T-helper 17 cell (primary cell): ENCODE data around the gene SFI1. TPM values are rescaled to one million over a fixed set of nuclear protein-coding genes. Genes with fewer than 3 reads are reported as not detected.
"Not testable (repeated sequence)": the region's sequence is repeated elsewhere in the genome, so short reads cannot be mapped to it uniquely, and the experiment has no call there.

Experiments
- ATAC-seq: fragments of 150-1000 bp; cut with Tn5 transposase; 2 replicates; pipeline ENCODE4 v1.10.0; 2021; ENCODE audit warnings: mild to moderate bottlenecking, moderate library complexity
- DNase-seq, 3 donors: peaks; one replicate each; pipeline versions ENCODE4 v3.0.0 to v3.0.0-alpha.2; 2020 to 2021
- H3K9me3 ChIP-seq: one replicate; pipeline ENCODE4 v1.7.0; 2013; ENCODE audit warnings: low read length, mild to moderate bottlenecking; ENCODE audit not compliant: control insufficient read depth, poor library complexity, severe bottlenecking
- H3K27ac Mint-ChIP-seq: one replicate; pipeline ENCODE4 v1.8.0; 2022; ENCODE audit warnings: mild to moderate bottlenecking, moderate library complexity, mixed read lengths
- H3K27me3 Mint-ChIP-seq: one replicate; pipeline ENCODE4 v1.8.0; 2022; ENCODE audit warnings: mixed read lengths
- H3K36me3 Mint-ChIP-seq: one replicate; pipeline ENCODE4 v1.8.0; 2022; ENCODE audit warnings: low read depth, mixed read lengths
- H3K4me1 Mint-ChIP-seq: one replicate; pipeline ENCODE4 v1.8.0; 2022; ENCODE audit warnings: mild to moderate bottlenecking, mixed read lengths
- H3K4me3 Mint-ChIP-seq: one replicate; pipeline ENCODE4 v1.8.0; 2022; ENCODE audit warnings: mild to moderate bottlenecking, moderate library complexity, mixed read lengths
- total RNA-seq, 4 donors: library from RNA in 2 of 4; stranded (reverse) in 2 of 4; gene quantifications; one replicate each; pipeline ENCODE4 v1.2.3 and lab custom pipeline; 2022 to 2026

SFI1 gene
- total RNA-seq, 2 donors from 2014 or later, result 185 to 189 TPM

DNA sequence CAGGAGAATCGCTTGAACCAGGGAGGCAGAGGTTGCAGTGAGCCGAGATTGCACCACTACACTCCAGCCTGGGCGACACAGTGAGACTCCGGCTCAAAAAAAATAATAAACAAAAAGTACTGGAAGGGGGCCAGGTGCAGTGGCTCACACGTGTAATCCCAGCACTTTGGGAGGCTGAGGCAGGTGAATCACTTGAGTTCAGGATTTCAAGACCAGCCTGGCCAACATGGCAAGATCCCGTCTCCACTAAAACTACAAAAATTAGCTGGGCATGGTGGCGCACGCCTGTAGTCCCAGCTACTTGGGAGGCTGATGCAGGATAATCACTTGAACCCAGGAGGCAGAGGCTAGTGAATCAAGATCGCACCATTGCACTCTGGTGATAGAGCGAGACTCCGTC, 10.0 kb upstream of the SFI1 start:
- H3K27me3 Mint-ChIP-seq, DNase-seq, H3K9me3 ChIP-seq, H3K36me3 Mint-ChIP-seq, ATAC-seq, H3K4me3 Mint-ChIP-seq: not testable (repeated sequence)
- Mint-ChIP-seq H3K4me1 (peaks cover 42% of the 10 kb centered on the region), H3K27ac (peak overlapping the region; percentile 29)

DNA sequence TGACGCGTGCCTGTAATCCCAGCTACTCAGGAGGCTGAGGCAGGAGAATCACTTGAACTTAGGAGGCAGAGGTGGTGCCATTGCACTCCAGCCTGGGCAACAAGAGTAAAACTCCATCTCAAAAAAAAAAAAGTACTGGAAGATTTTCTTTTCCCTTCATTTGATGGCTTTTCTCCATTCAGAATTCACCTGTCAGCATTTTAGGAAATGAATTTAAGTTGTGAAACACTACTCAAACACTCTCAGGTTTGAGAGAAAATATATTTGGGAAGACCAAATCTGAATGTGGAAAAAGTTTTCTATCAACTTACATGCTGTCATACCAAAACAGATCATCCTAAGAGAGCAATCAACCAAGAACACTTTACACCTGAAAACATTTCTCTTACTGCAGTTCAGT, 9.4 kb upstream of the SFI1 start:
- ATAC-seq, result no peak
- H3K36me3 Mint-ChIP-seq, result peaks cover 2% of the 10 kb centered on the region
- no peak for DNase-seq
- no peaks in the 10 kb centered on the region for H3K27me3 Mint-ChIP-seq
- no peak overlapping the region for H3K4me3 Mint-ChIP-seq
- peak overlapping the region; percentile 29 for H3K27ac Mint-ChIP-seq
- peaks cover 40% of the 10 kb centered on the region for H3K4me1 Mint-ChIP-seq
- H3K9me3 ChIP-seq, result no peaks in the 10 kb centered on the region

DNA sequence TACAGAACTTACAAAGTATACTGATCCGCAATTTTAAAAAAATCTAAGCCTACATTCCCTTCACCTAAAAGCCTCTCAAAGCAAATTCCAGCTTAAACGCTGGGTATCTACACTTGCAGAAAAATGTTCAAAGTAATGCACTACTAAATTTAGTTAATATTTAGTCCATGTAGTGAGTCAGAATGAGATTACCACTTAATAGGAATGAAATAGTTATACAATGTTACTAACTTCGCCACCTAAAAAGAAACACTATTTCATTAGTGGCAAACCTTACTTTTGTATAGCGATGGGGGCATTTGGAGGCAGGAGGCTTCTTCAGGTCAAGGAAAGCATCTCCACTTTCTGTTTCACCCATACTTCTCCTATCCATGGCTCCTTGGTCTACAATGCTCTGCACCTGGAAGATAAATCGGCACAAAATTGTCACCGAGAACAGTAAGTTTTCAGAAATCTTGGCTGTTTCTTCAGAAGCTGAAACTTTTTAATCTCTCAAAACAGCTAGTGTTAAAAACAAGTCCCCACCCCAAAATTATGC, 7.9 kb upstream of the SFI1 start:
- H3K4me3 Mint-ChIP-seq, result peak overlapping the region; percentile 85
- no peak for ATAC-seq
- no peak for DNase-seq
- H3K27me3 Mint-ChIP-seq, result no peaks in the 10 kb centered on the region
- H3K27ac Mint-ChIP-seq, result peak overlapping the region; percentile 74
- peaks cover 2% of the 10 kb centered on the region for H3K36me3 Mint-ChIP-seq
- no peaks in the 10 kb centered on the region for H3K9me3 ChIP-seq
- H3K4me1 Mint-ChIP-seq, result peaks cover 40% of the 10 kb centered on the region

DNA sequence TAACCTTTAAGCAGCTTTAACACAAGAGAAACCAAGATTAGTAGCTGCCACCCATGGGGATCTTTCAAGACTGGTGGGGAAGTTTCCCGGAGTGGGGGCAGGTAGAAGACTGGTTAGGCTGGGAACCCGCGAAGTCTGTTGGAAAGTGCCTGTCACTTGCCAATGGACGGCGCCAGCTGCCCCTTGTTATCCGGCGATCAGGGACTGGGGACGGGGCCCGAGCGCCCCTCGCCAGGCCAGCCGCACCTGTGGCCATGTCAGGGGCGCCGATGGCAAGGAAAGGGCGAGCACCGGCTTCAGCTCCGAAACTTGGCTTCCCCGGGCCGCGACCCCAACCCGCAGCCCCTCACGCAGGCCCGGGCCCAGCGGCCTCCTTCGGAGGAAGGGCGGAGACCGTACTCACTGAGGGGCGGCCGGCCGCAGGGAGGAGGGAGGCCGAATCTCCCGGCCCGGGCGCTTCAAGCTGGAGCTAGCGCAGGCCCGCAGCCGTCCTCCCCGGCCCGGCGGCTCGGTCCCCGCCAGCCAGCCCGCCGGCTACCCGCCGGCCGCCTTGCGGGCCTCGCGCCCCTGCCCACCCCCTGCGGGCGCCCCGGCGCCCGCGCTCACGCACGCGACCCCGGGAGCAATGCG, 7.2 kb upstream of the SFI1 start:
- Mint-ChIP-seq H3K27me3 (no peaks in the 10 kb centered on the region), H3K27ac (peak overlapping the region; percentile 74), H3K4me1 (peaks cover 38% of the 10 kb centered on the region), H3K4me3 (peak overlapping the region; percentile 94), H3K36me3 (no peaks in the 10 kb centered on the region)
- DNase-seq (peak in 2 of 3 donors; percentile 14 to 25), ATAC-seq (peak; percentile 15)
- no peaks in the 10 kb centered on the region for H3K9me3 ChIP-seq

DNA sequence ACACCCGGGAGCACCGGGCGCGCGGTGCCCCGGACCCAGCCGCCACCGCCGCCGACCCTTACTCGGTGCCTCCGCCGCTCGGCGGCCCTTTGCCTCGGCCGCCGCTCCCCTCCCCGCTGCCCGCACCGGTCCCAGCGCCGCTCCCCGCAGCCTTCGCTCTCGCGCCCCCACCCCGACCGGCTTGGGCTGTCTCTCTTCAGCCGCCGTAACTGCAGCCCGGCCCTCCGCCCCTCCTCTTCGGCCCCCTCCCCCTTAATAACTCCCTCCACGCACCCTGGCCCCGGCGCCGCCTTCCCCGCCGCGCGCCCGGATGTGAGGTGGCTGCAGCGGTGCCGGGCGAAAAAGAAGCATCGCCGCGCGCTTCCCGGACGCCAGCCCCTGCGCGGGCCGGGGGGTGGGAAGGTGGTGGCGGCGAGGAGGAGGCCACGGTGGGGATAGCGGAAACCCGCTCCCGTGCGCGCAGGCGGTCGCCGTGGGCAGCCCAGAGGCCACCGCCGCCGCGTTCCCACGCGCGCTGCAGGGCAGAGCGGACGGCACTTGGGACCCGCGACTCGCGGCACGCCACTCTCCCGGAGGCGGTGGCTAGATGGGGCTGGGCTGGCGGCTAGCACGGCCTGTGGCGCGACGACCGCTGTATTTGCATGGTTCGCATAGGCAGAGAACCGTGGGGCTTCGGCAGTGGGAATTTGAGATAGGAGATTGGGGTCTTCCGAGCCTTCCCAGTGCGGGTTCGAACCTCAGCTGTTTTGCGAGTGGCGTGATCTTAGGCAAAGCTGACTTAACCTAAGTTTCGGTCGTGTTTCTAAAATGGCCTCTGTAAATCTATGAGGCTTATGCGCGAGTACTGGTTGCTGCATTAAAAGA, 6.5 kb upstream of the SFI1 start, which contains the start of gene EIF4ENIF1:
Gene EIF4ENIF1, minus strand, starts transcription at position 211 of the 864 bp plus-strand sequence. CDS start 1,124 bp downstream, outside the sequence.
- H3K9me3 ChIP-seq, result no peaks in the 10 kb centered on the region
- DNase-seq, result peak; percentile 79 to 82 (median 80)
- Mint-ChIP-seq H3K27ac (peak within 1 kb of the TSS; percentile 95), H3K27me3 (no peaks in the 10 kb centered on the region), H3K4me3 (peak within 1 kb of the TSS; percentile 94), H3K4me1 (peaks cover 34% of the 10 kb centered on the region), H3K36me3 (no peaks in the 10 kb centered on the region)
- peak; percentile 81 for ATAC-seq

DNA sequence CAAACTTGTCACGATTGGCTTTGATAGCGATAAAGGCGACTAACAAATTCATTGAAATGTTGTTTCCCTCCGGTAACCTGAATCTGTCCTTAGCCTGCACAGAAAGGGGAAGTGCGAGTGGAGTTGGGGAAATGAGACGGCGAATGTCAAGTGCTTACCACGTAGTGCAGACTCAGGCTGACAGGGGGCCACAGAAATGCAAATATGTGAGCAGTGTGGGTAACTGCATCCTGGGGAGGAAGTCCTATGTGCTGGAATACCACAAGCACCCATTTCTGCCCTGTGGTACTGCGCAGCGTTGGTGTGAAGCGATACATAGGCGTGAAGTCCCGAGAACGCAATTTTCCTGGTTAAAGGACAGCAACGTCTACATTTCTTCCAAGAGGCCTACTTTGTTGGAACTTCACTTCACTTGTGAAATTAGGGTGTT, 5.8 kb upstream of the SFI1 start:
- peaks cover 28% of the 10 kb centered on the region for H3K4me1 Mint-ChIP-seq
- ATAC-seq (peak; percentile 64), DNase-seq (peak; percentile 17 to 40 (median 31))

DNA sequence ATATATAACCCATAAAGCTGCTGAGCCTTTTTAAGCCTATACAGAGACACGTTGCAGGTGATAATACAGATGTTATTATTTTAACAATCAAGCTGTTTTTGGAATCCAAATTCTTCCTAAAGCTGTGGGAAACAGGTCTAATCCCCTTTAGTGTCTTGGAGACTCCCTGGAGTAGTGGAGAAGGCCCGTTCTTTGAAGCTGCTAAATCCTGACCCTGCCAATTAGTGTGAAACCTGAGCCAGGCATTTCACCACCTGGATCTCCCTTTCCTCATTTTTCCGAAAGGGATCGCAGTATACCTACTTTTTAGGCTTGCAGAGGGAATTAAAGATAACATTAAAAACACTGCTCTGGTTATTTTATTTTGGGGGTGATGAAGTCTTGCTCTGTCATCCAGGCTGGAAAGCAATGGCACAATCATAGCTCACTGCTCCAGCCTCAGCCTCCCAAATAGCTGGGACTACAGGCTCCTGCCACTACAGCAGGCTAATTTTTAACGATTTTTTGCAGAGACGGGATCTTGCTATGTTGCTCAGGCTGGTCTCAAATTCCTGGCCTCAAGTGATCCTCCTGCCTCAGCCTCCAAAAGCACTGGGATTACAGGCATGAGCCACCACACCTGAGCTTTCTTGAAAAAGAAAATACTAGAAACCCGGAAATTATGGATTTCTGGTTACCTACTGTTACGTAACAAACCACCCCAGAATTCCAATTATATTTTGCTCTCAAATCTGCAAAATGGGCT, 4.9 kb upstream of the SFI1 start:
- Mint-ChIP-seq H3K4me3 (peak overlapping the region; percentile 94), H3K36me3 (no peaks in the 10 kb centered on the region), H3K27me3 (no peaks in the 10 kb centered on the region), H3K27ac (peak overlapping the region; percentile 95), H3K4me1 (peaks cover 30% of the 10 kb centered on the region)
- H3K9me3 ChIP-seq, result no peaks in the 10 kb centered on the region
- DNase-seq (no peak), ATAC-seq (no peak)

More for the DNA sequence above, 5.8 kb upstream of the SFI1 start:
- H3K9me3 ChIP-seq, result no peaks in the 10 kb centered on the region
- Mint-ChIP-seq H3K27ac (peak overlapping the region; percentile 95), H3K36me3 (no peaks in the 10 kb centered on the region), H3K27me3 (no peaks in the 10 kb centered on the region), H3K4me3 (peak overlapping the region; percentile 94)

DNA sequence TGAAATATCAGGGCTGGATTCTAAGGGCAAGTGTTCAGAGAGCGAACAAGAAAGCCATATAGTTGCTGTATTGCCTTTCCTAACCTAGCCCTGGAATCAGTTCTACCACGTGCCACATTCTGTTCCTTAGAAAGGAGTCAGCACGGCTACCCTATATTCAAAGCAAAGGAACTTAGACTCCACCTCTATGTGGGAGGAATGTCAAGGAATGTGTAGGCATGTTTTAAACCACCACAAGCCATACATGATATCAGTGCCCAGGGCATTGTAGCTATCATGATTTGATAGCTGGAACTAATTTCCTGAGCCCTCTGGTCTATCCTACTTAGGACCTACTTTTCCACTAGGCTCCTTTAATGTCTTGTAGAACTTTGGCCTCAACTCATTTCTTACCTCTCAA, 4.2 kb upstream of the SFI1 start:
- DNase-seq (no peak), ATAC-seq (no peak)
- H3K27me3 Mint-ChIP-seq, result no peaks in the 10 kb centered on the region
- no peak overlapping the region for H3K27ac Mint-ChIP-seq
- H3K9me3 ChIP-seq, result no peaks in the 10 kb centered on the region
- H3K4me1 Mint-ChIP-seq, result peaks cover 31% of the 10 kb centered on the region
- no peak overlapping the region for H3K4me3 Mint-ChIP-seq
- H3K36me3 Mint-ChIP-seq, result no peaks in the 10 kb centered on the region

DNA sequence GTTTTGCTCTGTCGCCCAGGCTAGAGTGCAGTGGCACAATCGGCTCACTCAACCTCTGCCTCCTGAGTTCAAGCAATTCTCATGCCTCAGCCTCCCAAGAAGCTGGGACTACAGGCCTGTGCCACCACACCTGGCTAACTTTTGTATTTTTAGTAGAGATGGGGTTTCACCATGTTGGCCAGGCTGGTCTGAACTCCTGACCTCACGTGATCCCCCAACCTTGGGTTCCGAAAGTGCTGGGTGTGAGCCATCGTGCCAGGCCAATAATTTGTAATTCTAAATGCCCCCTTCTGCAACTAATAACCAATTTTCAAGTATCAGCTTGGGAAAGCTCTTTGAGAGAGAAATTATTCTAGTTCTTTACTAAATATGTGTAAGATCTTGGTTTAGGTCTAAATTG, 3.0 kb upstream of the SFI1 start:
- not testable (repeated sequence) for H3K27me3 Mint-ChIP-seq, H3K36me3 Mint-ChIP-seq, ATAC-seq, DNase-seq, H3K9me3 ChIP-seq, H3K4me3 Mint-ChIP-seq
- Mint-ChIP-seq H3K27ac (peak overlapping the region; percentile 72), H3K4me1 (peaks cover 34% of the 10 kb centered on the region)

DNA sequence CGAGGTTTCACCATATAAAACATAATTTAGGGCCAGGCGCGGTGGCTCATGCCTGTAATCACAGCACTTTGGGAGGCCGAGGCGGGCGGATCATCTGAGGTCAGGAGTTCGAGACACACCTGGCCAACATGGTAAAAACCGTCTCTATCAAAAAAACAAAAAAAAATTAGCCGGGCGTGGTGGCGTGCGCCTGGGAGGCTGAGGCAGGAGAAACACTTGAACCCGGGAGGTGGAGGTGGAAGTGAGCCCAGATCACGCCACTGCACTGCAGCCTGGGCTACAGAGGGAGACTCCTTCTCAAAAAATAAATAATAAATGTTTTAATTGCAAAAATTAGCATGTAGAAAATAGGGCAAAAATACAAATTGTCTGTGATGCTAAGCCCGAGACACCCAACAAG, 993 bp upstream of the SFI1 start:
- DNase-seq (no peak), ATAC-seq (no peak)
- Mint-ChIP-seq H3K27me3 (no peaks in the 10 kb centered on the region), H3K27ac (peak overlapping the region; percentile 93), H3K4me1 (peaks cover 26% of the 10 kb centered on the region), H3K36me3 (no peaks in the 10 kb centered on the region), H3K4me3 (peak overlapping the region; percentile 94)
- H3K9me3 ChIP-seq, result no peaks in the 10 kb centered on the region

DNA sequence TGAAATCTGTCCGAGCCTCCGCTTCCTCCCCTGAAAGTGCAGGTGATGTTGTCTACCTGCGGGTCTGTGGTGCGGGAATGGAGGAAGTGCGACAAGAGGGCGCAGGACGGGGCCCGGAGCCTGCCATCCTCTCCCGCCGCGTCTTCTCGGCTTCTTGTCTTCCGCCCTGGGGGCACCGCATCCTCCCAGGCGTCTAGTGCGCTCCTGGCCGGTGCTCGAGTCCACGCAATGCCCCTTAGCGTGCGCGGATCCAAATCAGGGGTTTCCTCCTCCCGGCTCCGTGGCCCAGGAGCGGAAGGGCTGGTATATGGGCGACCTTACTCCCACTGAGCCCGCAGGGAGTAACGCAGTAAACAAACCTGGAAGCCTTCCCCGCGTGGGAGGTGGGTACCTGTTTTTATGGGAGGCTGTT, 405 bp downstream of the SFI1 start:
- DNase-seq (peak in 2 of 3 donors; percentile 26 to 46), ATAC-seq (peak; percentile 28)
- Mint-ChIP-seq H3K27me3 (no peaks in the 10 kb centered on the region), H3K4me3 (peak overlapping the region; percentile 94), H3K4me1 (peaks cover 22% of the 10 kb centered on the region), H3K27ac (peak overlapping the region; percentile 93), H3K36me3 (no peaks in the 10 kb centered on the region)
- H3K9me3 ChIP-seq, result no peaks in the 10 kb centered on the region

DNA sequence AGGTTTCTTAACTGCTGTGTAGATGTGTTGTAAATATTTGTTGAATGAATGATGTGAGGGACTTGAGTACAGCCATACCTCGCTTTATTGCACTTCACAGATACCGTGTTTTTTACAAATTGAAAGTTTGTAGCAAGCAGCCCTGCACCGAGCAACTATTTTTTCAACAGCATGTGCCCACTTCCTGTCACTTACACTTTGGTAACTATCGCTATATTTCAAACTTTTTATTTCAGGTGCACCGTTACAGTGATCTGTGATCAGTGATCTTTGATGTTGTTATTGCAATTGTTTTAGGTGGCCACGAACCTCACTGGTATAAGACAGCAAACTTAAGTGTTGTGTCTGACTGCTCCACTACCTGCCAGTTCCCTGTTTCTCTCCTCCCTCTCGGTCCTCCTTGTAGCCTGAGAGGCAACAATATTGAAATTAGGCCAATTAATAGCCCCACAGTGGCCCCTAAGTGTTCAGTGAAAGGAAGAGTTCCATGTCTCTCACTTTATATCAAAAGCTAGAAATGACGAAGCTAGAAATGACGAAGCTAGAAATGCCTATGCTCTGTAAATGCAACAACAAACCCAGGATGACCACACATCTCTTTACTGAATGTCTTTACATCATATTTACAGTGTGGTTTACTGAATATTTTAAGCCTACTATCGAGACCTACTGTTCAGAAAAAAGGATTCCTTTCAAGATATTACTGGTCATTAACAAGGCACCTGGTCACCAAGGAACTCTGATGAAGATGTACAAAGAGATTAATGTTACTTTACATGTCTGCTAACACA, 1.0 kb downstream of the SFI1 start:
- no peaks in the 10 kb centered on the region for H3K9me3 ChIP-seq
- H3K27ac Mint-ChIP-seq, result peak overlapping the region; percentile 93
- peaks cover 25% of the 10 kb centered on the region for H3K4me1 Mint-ChIP-seq
- no peaks in the 10 kb centered on the region for H3K36me3 Mint-ChIP-seq
- ATAC-seq (peak; percentile 20), DNase-seq (no peak)
- H3K4me3 Mint-ChIP-seq, result peak overlapping the region; percentile 94
- H3K27me3 Mint-ChIP-seq, result no peaks in the 10 kb centered on the region
